Measurements from ENCODE around the gene MYOM3. TPM values are rescaled to one million over a fixed set of nuclear protein-coding genes. Genes with fewer than 3 reads are reported as not detected.

Gene MYOM3
- total RNA-seq, 1 experiment from 2014 or later = 0.04 TPM

DNA sequence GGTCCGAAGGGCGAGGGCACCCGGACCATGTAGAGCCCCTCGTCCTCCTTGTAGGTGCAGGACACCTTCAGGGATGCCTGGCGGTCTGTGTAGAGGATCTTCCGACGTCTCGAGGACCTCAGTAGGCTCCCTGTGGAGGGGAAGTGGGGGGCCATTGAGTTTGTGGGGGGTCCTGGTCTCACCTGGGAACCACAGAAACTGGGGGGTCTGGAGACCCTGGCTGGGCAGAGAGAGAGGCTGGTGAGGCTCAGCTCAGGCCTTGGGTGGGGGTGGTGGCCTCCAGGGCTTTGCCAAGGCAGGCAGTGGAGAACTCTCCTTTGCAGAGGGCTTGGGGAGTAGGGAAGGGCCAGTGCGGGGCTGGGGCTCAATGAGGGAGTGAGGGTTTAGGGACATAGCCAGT lies 19.0 kb downstream of the MYOM3 start:
- Histone ChIP-seq H3K4me1 (ENCODE audit: insufficient read depth, low read length) (no peaks in the 10 kb centered on the region), H3F3A (ENCODE audit: low read length, unreplicated experiment) (no peaks in the 10 kb centered on the region), H4K20me1 (ENCODE audit: low read length) (no peaks in the 10 kb centered on the region), H3K4me2 (ENCODE audit: low read length) (no peak overlapping the region), H3K36me3 (ENCODE audit: low read depth, low read length) (no peaks in the 10 kb centered on the region), H3K27ac (ENCODE audit: low read length) (no peak overlapping the region), H3K79me2 (ENCODE audit: low read length) (no peaks in the 10 kb centered on the region), H3K9me3 (ENCODE audit: low read length) (no peaks in the 10 kb centered on the region), H3K9ac (ENCODE audit: low read length) (no peak overlapping the region), H3K4me3 (ENCODE audit: low read length) (no peak overlapping the region), H2AFZ (ENCODE audit: low read length) (no peak overlapping the region), H3K9me2 (replicated peaks; ENCODE audit: low read length) (no peaks in the 10 kb centered on the region), H3K27me3 (ENCODE audit: low read length) (no peaks in the 10 kb centered on the region)
- BruUV-seq (replicated peaks) = no TSS peak
- ChIA-PET POLR2A (ENCODE audit: unreplicated experiment) (no interaction called here), CTCF (no interaction called here)
- no peak for TF ChIP-seq EZH2phosphoT487 (IDR thresholded peaks at IDR 0.05; ENCODE audit: borderline replicate concordance, low read length)
- DNase-seq (no peak), ATAC-seq (no peak)
- intact Hi-C loops (cut with micrococcal nuclease) = no loop called here

DNA sequence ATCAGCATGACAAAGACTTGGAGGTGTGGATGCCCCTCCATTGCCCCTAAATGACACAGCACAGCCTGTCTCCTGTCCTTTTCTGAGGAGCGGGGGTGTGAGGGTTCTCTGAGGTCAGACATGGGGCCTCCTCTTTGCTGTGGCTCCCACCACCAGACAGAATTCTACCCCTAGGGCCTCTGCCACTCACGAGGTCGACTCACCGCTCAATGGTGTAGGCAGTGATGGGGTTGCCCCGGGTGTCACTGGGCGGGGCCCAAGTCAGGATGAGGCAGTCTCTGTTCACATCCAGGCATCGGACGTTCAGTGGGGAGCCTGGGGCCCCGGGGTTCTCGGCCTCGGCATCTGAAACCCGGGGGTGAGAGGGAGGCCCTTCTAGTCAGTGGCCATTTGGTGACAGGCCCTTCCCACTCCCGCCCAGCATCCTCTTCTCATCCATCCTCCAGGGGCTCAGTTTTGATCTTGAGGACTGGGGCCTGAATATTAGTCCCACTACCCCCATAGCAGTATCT lies 19.9 kb downstream of the MYOM3 start:
- intact Hi-C loops (cut with micrococcal nuclease) = no loop called here
- no peaks in the 10 kb centered on the region for H3K79me2 ChIP-seq (ENCODE audit: low read length)
- DNase-seq = no peak
- H3K36me3 ChIP-seq (ENCODE audit: low read depth, low read length) = no peaks in the 10 kb centered on the region
- no peak for TF ChIP-seq EZH2 (IDR thresholded peaks at IDR 0.05; ENCODE audit: low read length, unreplicated experiment)
- TF ChIP-seq EZH2phosphoT487 (IDR thresholded peaks at IDR 0.05; ENCODE audit: borderline replicate concordance, low read length) = no peak
- TF ChIP-seq, protein P1, sequence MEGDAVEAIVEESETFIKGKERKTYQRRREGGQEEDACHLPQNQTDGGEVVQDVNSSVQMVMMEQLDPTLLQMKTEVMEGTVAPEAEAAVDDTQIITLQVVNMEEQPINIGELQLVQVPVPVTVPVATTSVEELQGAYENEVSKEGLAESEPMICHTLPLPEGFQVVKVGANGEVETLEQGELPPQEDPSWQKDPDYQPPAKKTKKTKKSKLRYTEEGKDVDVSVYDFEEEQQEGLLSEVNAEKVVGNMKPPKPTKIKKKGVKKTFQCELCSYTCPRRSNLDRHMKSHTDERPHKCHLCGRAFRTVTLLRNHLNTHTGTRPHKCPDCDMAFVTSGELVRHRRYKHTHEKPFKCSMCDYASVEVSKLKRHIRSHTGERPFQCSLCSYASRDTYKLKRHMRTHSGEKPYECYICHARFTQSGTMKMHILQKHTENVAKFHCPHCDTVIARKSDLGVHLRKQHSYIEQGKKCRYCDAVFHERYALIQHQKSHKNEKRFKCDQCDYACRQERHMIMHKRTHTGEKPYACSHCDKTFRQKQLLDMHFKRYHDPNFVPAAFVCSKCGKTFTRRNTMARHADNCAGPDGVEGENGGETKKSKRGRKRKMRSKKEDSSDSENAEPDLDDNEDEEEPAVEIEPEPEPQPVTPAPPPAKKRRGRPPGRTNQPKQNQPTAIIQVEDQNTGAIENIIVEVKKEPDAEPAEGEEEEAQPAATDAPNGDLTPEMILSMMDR (conservative IDR thresholded peaks at IDR 0.05; ENCODE audit: low read depth, low read length) = no peak
- no peak overlapping the region for H3K4me3 ChIP-seq (ENCODE audit: low read length)
- H3K4me2 ChIP-seq (ENCODE audit: low read length) = no peak overlapping the region
- no peaks in the 10 kb centered on the region for H3K9me3 ChIP-seq (ENCODE audit: low read length)
- ATAC-seq = no peak
- no peaks in the 10 kb centered on the region for H3K4me1 ChIP-seq (ENCODE audit: insufficient read depth, low read length)
- H2AFZ ChIP-seq (ENCODE audit: low read length) = no peak overlapping the region
- no peak overlapping the region for H3K9ac ChIP-seq (ENCODE audit: low read length)
- ChIA-PET POLR2A (ENCODE audit: unreplicated experiment) (no interaction called here), CTCF (no interaction called here)
- no peaks in the 10 kb centered on the region for H3F3A ChIP-seq (ENCODE audit: low read length, unreplicated experiment)
- no TSS peak for BruUV-seq (replicated peaks)
- H3K27ac ChIP-seq (ENCODE audit: low read length) = no peak overlapping the region
- H4K20me1 ChIP-seq (ENCODE audit: low read length) = no peaks in the 10 kb centered on the region
- no peaks in the 10 kb centered on the region for H3K27me3 ChIP-seq (ENCODE audit: low read length)
- H3K9me2 ChIP-seq (replicated peaks; ENCODE audit: low read length) = no peaks in the 10 kb centered on the region

DNA sequence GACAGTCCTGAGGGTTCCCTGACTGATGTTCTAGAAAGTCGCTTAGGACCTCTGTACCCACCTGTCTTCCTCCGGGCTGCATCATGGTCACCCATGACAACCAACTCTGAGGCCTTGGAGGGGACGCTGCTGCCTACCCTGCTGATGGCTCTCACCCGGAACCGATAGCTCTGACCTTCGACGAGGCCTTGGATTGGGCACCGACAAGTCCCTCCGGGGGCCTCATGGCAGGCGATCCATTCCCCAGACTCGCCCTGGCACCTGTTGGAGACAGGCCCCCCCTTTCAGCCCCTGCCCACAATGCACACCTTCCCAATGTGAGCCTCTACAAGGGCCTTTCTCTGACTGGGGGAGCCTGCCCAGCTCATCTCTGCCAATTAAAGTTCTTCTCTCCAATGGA lies 21.2 kb downstream of the MYOM3 start:
- H4K20me1 ChIP-seq (ENCODE audit: low read length) = no peaks in the 10 kb centered on the region
- H3K9me2 ChIP-seq (replicated peaks; ENCODE audit: low read length) = no peaks in the 10 kb centered on the region
- H3K36me3 ChIP-seq (ENCODE audit: low read depth, low read length) = no peaks in the 10 kb centered on the region
- ChIA-PET POLR2A (ENCODE audit: unreplicated experiment) (interaction anchor here (0.5 kb wide), 1 partner anchor 72 kb away, joined by 5 read pairs; no protein-coding TSS in a partner anchor), CTCF (no interaction called here)
- no peaks in the 10 kb centered on the region for H3K79me2 ChIP-seq (ENCODE audit: low read length)
- H3K9me3 ChIP-seq (ENCODE audit: low read length) = no peaks in the 10 kb centered on the region
- no peaks in the 10 kb centered on the region for H3K4me1 ChIP-seq (ENCODE audit: insufficient read depth, low read length)
- TF ChIP-seq, protein P1 (conservative IDR thresholded peaks at IDR 0.05; ENCODE audit: low read depth, low read length) = no peak
- TF ChIP-seq EZH2 (IDR thresholded peaks at IDR 0.05; ENCODE audit: low read length, unreplicated experiment) (no peak), EZH2phosphoT487 (IDR thresholded peaks at IDR 0.05; ENCODE audit: borderline replicate concordance, low read length) (no peak)
- H2AFZ ChIP-seq (ENCODE audit: low read length) = no peak overlapping the region
- intact Hi-C loops (cut with micrococcal nuclease) = no loop called here
- H3F3A ChIP-seq (ENCODE audit: low read length, unreplicated experiment) = no peaks in the 10 kb centered on the region
- no peak overlapping the region for H3K4me3 ChIP-seq (ENCODE audit: low read length)
- no peak overlapping the region for H3K27ac ChIP-seq (ENCODE audit: low read length)
- H3K27me3 ChIP-seq (ENCODE audit: low read length) = no peaks in the 10 kb centered on the region
- BruUV-seq (replicated peaks) = no TSS peak
- no peak for ATAC-seq
- H3K9ac ChIP-seq (ENCODE audit: low read length) = no peak overlapping the region
- H3K4me2 ChIP-seq (ENCODE audit: low read length) = no peak overlapping the region
- no peak for DNase-seq

Data from PC-3 (cell line).